Ramos (cell line): ENCODE data around the gene MME.

Experiments used
- in situ Hi-C: fragments of 300-500 bp; cut with MboI; formaldehyde crosslinking; loops from one replicate; pipeline ENCODE4 v1.14.3; 2022; ENCODE audit warnings: low sequenced_read_pairs; ENCODE audit not compliant: unreplicated experiment

The MME gene

GRCh38 chr3:155080692-155081091, 573 bp downstream of the MME start:
- in situ Hi-C loops = loop anchor here (25.0 kb wide), 1 partner anchor 782 kb away; the partner anchor contains the start of genes GMPS and SLC33A1

- in situ Hi-C loops = loop anchor here (25.0 kb wide), 1 partner anchor 779 kb away; the partner anchor contains the start of genes GMPS and SLC33A1
Measured at GRCh38 chr3:155083313-155083905, 3.3 kb downstream of the MME start.

- in situ Hi-C loops = loop anchor here (25.0 kb wide), 1 partner anchor 778 kb away; the partner anchor contains the start of genes GMPS and SLC33A1
Measured at GRCh38 chr3:155084567-155084966, 4.4 kb downstream of the MME start.

- in situ Hi-C loops = loop anchor here (25.0 kb wide), 1 partner anchor 776 kb away; the partner anchor contains the start of genes GMPS and SLC33A1
Measured at GRCh38 chr3:155086051-155086450, 5.9 kb downstream of the MME start.

- in situ Hi-C loops = loop anchor here (25.0 kb wide), 1 partner anchor 773 kb away; the partner anchor contains the start of genes GMPS and SLC33A1
Measured at GRCh38 chr3:155088706-155089345, 8.7 kb downstream of the MME start.

GRCh38 chr3:155089495-155089894, 9.4 kb downstream of the MME start:
- in situ Hi-C loops = loop anchor here (25.0 kb wide), 1 partner anchor 773 kb away; the partner anchor contains the start of genes GMPS and SLC33A1

- in situ Hi-C loops = loop anchor here (25.0 kb wide), 1 partner anchor 769 kb away; the partner anchor contains the start of genes GMPS and SLC33A1
Measured at GRCh38 chr3:155093261-155093660, 13.1 kb downstream of the MME start.

GRCh38 chr3:155096303-155097008, 16.3 kb downstream of the MME start:
- in situ Hi-C loops = loop anchor here (25.0 kb wide), 1 partner anchor 766 kb away; the partner anchor contains the start of genes GMPS and SLC33A1

- in situ Hi-C loops = loop anchor here (25.0 kb wide), 1 partner anchor 765 kb away; the partner anchor contains the start of genes GMPS and SLC33A1
Measured at GRCh38 chr3:155097009-155097349, 16.9 kb downstream of the MME start.

- in situ Hi-C loops = no loop called here
Measured at GRCh38 chr3:155101398-155101797, 21.3 kb downstream of the MME start.

- in situ Hi-C loops = no loop called here
Measured at GRCh38 chr3:155102329-155102728, 22.2 kb downstream of the MME start.

- in situ Hi-C loops = no loop called here
Measured at GRCh38 chr3:155103686-155104085, 23.6 kb downstream of the MME start.

GRCh38 chr3:155106119-155106518, 26.0 kb downstream of the MME start:
- in situ Hi-C loops = no loop called here

- in situ Hi-C loops = no loop called here
Measured at GRCh38 chr3:155110022-155110421, 29.9 kb downstream of the MME start.

- in situ Hi-C loops = no loop called here
Measured at GRCh38 chr3:155110996-155111901, 31.1 kb downstream of the MME start.

- in situ Hi-C loops = no loop called here
Measured at GRCh38 chr3:155111971-155112370, 31.9 kb downstream of the MME start.

GRCh38 chr3:155112661-155113389, 32.7 kb downstream of the MME start:
- in situ Hi-C loops = no loop called here

GRCh38 chr3:155124745-155125144, 44.6 kb downstream of the MME start:
- in situ Hi-C loops = loop anchor here (25.0 kb wide), 1 partner anchor 812 kb away; the partner anchor contains the start of gene DHX36

GRCh38 chr3:155129396-155129795, 49.3 kb downstream of the MME start:
- in situ Hi-C loops = loop anchor here (25.0 kb wide), 1 partner anchor 817 kb away; the partner anchor contains the start of gene DHX36
